ENCODE data around the gene TMEM30B. TPM values are rescaled to one million over a fixed set of nuclear protein-coding genes. Genes with fewer than 3 reads are reported as not detected.
A peak's percentile ranks its signal among the peaks of the same experiment; 100 is the strongest.

The TMEM30B gene
- total and polyA plus RNA-seq, 9 of the 15 experiments (the other 6 are each of a cell fraction or from before 2014, with no cell fraction given), result 0.04 TPM; not detected in 8

- in situ Hi-C loops (cut with MboI), result loop anchor here (25.0 kb wide), 1 partner anchor 815 kb away; no protein-coding TSS in a partner anchor
- peak; percentile 62; the same call in 2 of the 3 replicates for ATAC-seq
- no peaks in the 10 kb centered on the region for H3K4me1 ChIP-seq (replicated peaks in 1 of 2; ENCODE audit: control insufficient read depth in 2 of 2, insufficient read depth in 2 of 2, low read length in 2 of 2)
- no peak overlapping the region for H3K9ac ChIP-seq (ENCODE audit: insufficient read depth in 1 of 2, low read depth in 2 of 2, low read length in 2 of 2)
- H3K4me2 ChIP-seq (ENCODE audit: insufficient read depth, low read length), result no peak overlapping the region
- H4K20me1 ChIP-seq (replicated peaks; ENCODE audit: control insufficient read depth, insufficient read depth, low read length), result no peaks in the 10 kb centered on the region
- H3K9me1 ChIP-seq (ENCODE audit: control insufficient read depth, insufficient read depth, low read length), result no peaks in the 10 kb centered on the region
- BruUV-seq (replicated peaks), result no TSS peak
- no peaks in the 10 kb centered on the region for H3K27me3 ChIP-seq (ENCODE audit: control insufficient read depth in 2 of 2, insufficient read depth in 2 of 2, low read length in 2 of 2)
- peak; percentile 42 for FAIRE-seq
- no peak overlapping the region for H3K4me3 ChIP-seq
- DNase-seq (ENCODE audit: extremely low read depth in 1 of 4, low spot score in 3 of 4), result peak in 2 of 4 experiments; percentile 12 to 39
- 12% methylated on average over 2 of the region's 2 CpGs for WGBS (ENCODE audit: insufficient coverage, low coverage, missing lambda C conversion rate)
- H3K79me2 ChIP-seq (ENCODE audit: control insufficient read depth, insufficient read depth, low read length), result no peaks in the 10 kb centered on the region
- POLR2A ChIA-PET, result no interaction called here
- no peaks in the 10 kb centered on the region for H3K36me3 ChIP-seq (ENCODE audit: control insufficient read depth, insufficient read depth, low read length)
- H2AFZ ChIP-seq (ENCODE audit: low read depth, low read length), result no peak overlapping the region
- H3K27ac ChIP-seq (ENCODE audit: extremely low read depth, low read depth, low read length), result no peak overlapping the region
- H3K9me3 ChIP-seq (replicated peaks; ENCODE audit: control insufficient read depth, insufficient read depth, low read depth, low read length), result no peaks in the 10 kb centered on the region
- CTCF ChIA-PET (ENCODE audit: low intra/inter-chr PET ratio), result no interaction called here
- intact Hi-C loops (cut with micrococcal nuclease), result loop anchor here (1.0 to 10.0 kb wide), 2 partner anchors 159 to 538 kb away; no protein-coding TSS in a partner anchor
- TF ChIP-seq RBBP5 (IDR thresholded peaks at IDR 0.05; ENCODE audit: borderline replicate concordance, insufficient read depth, low read length, poor library complexity, severe bottlenecking) (no peak), ZNF57 (CRISPR knock-in tag; IDR thresholded peaks at IDR 0.05) (no peak), TAL1 (IDR thresholded peaks at IDR 0.05) (no peak), REST (IDR thresholded peaks at IDR 0.05; ENCODE audit: borderline replicate concordance) (0 out of 2 replicates have a peak, but pooled peaks have one; percentile 13), REST (CRISPR knock-in tag; IDR thresholded peaks at IDR 0.05; ENCODE audit: low read depth) (no peak), ZNF778 (CRISPR knock-in tag; IDR thresholded peaks at IDR 0.05) (no peak), NELFE (IDR thresholded peaks at IDR 0.05; ENCODE audit: insufficient read depth, insufficient read length) (no peak), ELF2 (CRISPR knock-in tag; IDR thresholded peaks at IDR 0.05) (no peak), RAD21 (CRISPR knock-in tag; conservative IDR thresholded peaks at IDR 0.05 in 1 of 2, IDR thresholded peaks at IDR 0.05 in 1 of 2) (peak; percentile 23 to 73; a peak in 2 of 4 replicates), PTRF (tag; IDR thresholded peaks at IDR 0.05) (no peak), SMAD3 (CRISPR knock-in tag; conservative IDR thresholded peaks at IDR 0.05) (no peak)
- TF ChIP-seq, protein P1, sequence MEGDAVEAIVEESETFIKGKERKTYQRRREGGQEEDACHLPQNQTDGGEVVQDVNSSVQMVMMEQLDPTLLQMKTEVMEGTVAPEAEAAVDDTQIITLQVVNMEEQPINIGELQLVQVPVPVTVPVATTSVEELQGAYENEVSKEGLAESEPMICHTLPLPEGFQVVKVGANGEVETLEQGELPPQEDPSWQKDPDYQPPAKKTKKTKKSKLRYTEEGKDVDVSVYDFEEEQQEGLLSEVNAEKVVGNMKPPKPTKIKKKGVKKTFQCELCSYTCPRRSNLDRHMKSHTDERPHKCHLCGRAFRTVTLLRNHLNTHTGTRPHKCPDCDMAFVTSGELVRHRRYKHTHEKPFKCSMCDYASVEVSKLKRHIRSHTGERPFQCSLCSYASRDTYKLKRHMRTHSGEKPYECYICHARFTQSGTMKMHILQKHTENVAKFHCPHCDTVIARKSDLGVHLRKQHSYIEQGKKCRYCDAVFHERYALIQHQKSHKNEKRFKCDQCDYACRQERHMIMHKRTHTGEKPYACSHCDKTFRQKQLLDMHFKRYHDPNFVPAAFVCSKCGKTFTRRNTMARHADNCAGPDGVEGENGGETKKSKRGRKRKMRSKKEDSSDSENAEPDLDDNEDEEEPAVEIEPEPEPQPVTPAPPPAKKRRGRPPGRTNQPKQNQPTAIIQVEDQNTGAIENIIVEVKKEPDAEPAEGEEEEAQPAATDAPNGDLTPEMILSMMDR (IDR thresholded peaks at IDR 0.05 in 2 of 3, conservative IDR thresholded peaks at IDR 0.05 in 1 of 3; ENCODE audit: insufficient read depth in 2 of 3, low read depth in 1 of 3, low read length in 3 of 3), result peak; percentile 30 to 58 (median 32); a peak in 3 of 6 replicates
Observed at GRCh38 chr14:61296719-61297502, 15.8 kb upstream of the TMEM30B start.

All from K562 (cell line).